ENCODE data around the gene MCC. TPM values are rescaled to one million over a fixed set of nuclear protein-coding genes. Genes with fewer than 3 reads are reported as not detected.

The MCC gene
- total RNA-seq, 3 donors from 2014 or later (not counting 1 experiment from before 2014, with no cell fraction given), result 0.68 to 1.8 (median 1.4) TPM

DNA sequence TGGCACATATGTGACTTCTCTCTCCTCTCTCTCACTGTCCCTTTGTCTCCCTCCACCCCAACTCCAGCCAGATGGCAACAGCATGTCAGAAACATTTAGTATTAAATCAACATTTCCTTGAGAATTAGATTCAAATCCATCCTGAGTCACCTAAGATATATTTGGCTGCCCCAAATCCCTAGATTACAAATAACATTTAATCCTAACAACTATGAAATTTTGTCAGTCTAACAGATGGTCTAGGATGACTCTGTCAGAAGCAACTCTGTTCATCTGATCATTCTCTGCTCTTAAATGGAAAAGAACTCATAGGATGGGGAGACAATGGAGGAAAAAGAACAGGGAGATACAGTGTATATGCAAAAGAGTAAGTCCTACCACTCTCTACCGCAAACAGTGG is 254.6 kb downstream of the MCC start:
- no peak overlapping the region for H3K4me3 Mint-ChIP-seq
- Histone ChIP-seq H3K27me3 (ENCODE audit: control insufficient read depth, insufficient read depth, low read length) (peaks cover 9% of the 10 kb centered on the region), H3K4me1 (ENCODE audit: control insufficient read depth, insufficient read depth, low read length) (no peaks in the 10 kb centered on the region), H3K9me3 (ENCODE audit: control insufficient read depth, insufficient read depth, low read length) (no peaks in the 10 kb centered on the region), H3K36me3 (ENCODE audit: control insufficient read depth, insufficient read depth, low read length) (no peaks in the 10 kb centered on the region), H3K4me3 (ENCODE audit: low read length) (no peak overlapping the region), H3K27ac (ENCODE audit: low read length) (no peak overlapping the region)
- intact Hi-C loops (cut with micrococcal nuclease), result no loop called here
- TF ChIP-seq, protein P1, sequence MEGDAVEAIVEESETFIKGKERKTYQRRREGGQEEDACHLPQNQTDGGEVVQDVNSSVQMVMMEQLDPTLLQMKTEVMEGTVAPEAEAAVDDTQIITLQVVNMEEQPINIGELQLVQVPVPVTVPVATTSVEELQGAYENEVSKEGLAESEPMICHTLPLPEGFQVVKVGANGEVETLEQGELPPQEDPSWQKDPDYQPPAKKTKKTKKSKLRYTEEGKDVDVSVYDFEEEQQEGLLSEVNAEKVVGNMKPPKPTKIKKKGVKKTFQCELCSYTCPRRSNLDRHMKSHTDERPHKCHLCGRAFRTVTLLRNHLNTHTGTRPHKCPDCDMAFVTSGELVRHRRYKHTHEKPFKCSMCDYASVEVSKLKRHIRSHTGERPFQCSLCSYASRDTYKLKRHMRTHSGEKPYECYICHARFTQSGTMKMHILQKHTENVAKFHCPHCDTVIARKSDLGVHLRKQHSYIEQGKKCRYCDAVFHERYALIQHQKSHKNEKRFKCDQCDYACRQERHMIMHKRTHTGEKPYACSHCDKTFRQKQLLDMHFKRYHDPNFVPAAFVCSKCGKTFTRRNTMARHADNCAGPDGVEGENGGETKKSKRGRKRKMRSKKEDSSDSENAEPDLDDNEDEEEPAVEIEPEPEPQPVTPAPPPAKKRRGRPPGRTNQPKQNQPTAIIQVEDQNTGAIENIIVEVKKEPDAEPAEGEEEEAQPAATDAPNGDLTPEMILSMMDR (IDR thresholded peaks at IDR 0.05), result no peak
- WGBS (ENCODE audit: insufficient coverage), result 100% methylated on average over 1 of the region's 1 CpG
- no peaks in the 10 kb centered on the region for H3K9me3 Mint-ChIP-seq
- H3K27me3 Mint-ChIP-seq (ENCODE audit: low read depth in 2 of 2), result peaks cover 16 to 62% of the 10 kb centered on the region in 2 donors
- DNase-seq (no peak), ATAC-seq (no peak)
- H3K4me1 Mint-ChIP-seq, result no peaks in the 10 kb centered on the region
- no peaks in the 10 kb centered on the region for H3K36me3 Mint-ChIP-seq
- no peak overlapping the region for H3K27ac Mint-ChIP-seq

DNA sequence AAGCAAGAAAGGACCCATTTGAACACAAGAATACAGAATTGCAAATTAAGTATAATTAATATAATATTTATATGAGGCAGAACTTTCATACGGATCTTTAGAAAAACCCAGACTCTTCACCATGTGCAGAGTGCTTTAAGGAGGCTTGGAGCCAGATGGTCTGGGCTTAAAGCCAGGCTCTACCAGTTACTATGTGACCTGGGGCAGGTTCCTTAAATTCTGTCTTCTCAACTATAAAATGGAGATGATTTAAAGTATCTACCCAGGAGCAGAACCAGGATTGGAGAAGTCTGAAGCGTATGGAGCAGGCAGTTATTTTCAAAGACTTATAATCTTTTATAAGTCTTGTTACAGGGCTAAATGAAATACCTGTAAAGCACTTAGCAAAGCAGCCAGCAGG is 255.6 kb downstream of the MCC start:
- Histone ChIP-seq H3K9me3 (ENCODE audit: control insufficient read depth, insufficient read depth, low read length) (no peaks in the 10 kb centered on the region), H3K4me3 (ENCODE audit: low read length) (no peak overlapping the region), H3K27me3 (ENCODE audit: control insufficient read depth, insufficient read depth, low read length) (peaks cover 9% of the 10 kb centered on the region), H3K36me3 (ENCODE audit: control insufficient read depth, insufficient read depth, low read length) (no peaks in the 10 kb centered on the region), H3K4me1 (ENCODE audit: control insufficient read depth, insufficient read depth, low read length) (no peaks in the 10 kb centered on the region), H3K27ac (ENCODE audit: low read length) (no peak overlapping the region)
- Mint-ChIP-seq H3K9me3 (no peaks in the 10 kb centered on the region), H3K27ac (no peak overlapping the region), H3K4me3 (no peak overlapping the region), H3K27me3 (ENCODE audit: low read depth in 2 of 2) (peaks cover 19 to 55% of the 10 kb centered on the region in 2 donors), H3K36me3 (no peaks in the 10 kb centered on the region), H3K4me1 (no peaks in the 10 kb centered on the region)
- no peak for DNase-seq
- intact Hi-C loops (cut with micrococcal nuclease), result no loop called here
- TF ChIP-seq, protein P1 (IDR thresholded peaks at IDR 0.05), result no peak
- WGBS (ENCODE audit: insufficient coverage), result 80% methylated on average over 1 of the region's 2 CpGs
- ATAC-seq, result no peak

DNA sequence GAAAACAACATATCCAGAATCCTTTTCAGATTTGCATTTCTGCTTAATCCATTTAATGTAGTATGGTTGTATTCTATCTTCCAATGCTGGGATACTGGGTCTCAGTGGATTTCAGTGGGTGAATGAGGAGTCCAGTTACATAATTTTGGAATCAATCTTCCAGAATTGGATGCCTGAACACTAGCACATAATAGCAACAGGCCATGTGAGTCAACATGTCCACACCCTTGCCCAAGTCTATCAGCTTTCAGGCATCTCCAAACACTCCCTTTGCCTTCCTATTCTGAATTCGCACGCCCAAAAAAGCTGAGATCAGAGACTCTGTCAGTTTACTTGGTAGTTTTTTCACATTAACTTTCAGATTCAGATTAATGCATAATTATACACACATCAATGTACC is 256.0 kb downstream of the MCC start:
- DNase-seq (no peak), ATAC-seq (no peak)
- no peak overlapping the region for H3K4me3 ChIP-seq (ENCODE audit: low read length)
- TF ChIP-seq, protein P1 (IDR thresholded peaks at IDR 0.05), result no peak
- H3K36me3 Mint-ChIP-seq, result no peaks in the 10 kb centered on the region
- H3K27ac Mint-ChIP-seq, result no peak overlapping the region
- no peaks in the 10 kb centered on the region for H3K9me3 Mint-ChIP-seq
- 73% methylated on average over 2 of the region's 2 CpGs for WGBS (ENCODE audit: insufficient coverage)
- H3K4me1 ChIP-seq (ENCODE audit: control insufficient read depth, insufficient read depth, low read length), result no peaks in the 10 kb centered on the region
- H3K27me3 Mint-ChIP-seq (ENCODE audit: low read depth in 2 of 2), result peaks cover 18 to 52% of the 10 kb centered on the region in 2 donors
- H3K36me3 ChIP-seq (ENCODE audit: control insufficient read depth, insufficient read depth, low read length), result no peaks in the 10 kb centered on the region
- H3K4me1 Mint-ChIP-seq, result no peaks in the 10 kb centered on the region
- intact Hi-C loops (cut with micrococcal nuclease), result no loop called here
- peaks cover 9% of the 10 kb centered on the region for H3K27me3 ChIP-seq (ENCODE audit: control insufficient read depth, insufficient read depth, low read length)
- H3K9me3 ChIP-seq (ENCODE audit: control insufficient read depth, insufficient read depth, low read length), result no peaks in the 10 kb centered on the region
- no peak overlapping the region for H3K4me3 Mint-ChIP-seq
- no peak overlapping the region for H3K27ac ChIP-seq (ENCODE audit: low read length)

DNA sequence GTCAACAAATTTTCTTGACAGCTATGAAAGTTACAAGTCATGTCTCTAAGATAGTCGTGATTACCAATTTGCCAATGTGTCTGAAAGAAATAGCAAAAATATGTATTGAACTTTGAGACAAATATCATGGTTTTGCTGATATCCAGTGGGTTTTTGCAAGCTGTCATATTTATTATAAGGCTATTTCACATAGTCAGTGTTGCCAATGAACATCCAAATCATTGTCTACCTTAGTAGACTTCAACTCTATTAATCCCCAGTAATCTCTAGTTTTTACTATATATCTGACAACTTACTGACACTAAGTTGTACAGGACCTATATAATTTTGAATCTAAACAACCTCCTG is 256.6 kb downstream of the MCC start:
- TF ChIP-seq, protein P1 (IDR thresholded peaks at IDR 0.05), result no peak
- DNase-seq, result no peak
- Histone ChIP-seq H3K9me3 (ENCODE audit: control insufficient read depth, insufficient read depth, low read length) (no peaks in the 10 kb centered on the region), H3K36me3 (ENCODE audit: control insufficient read depth, insufficient read depth, low read length) (no peaks in the 10 kb centered on the region), H3K4me3 (ENCODE audit: low read length) (no peak overlapping the region), H3K27me3 (ENCODE audit: control insufficient read depth, insufficient read depth, low read length) (peaks cover 9% of the 10 kb centered on the region), H3K4me1 (ENCODE audit: control insufficient read depth, insufficient read depth, low read length) (no peaks in the 10 kb centered on the region), H3K27ac (ENCODE audit: low read length) (no peak overlapping the region)
- intact Hi-C loops (cut with micrococcal nuclease), result no loop called here
- Mint-ChIP-seq H3K27ac (no peak overlapping the region), H3K9me3 (no peaks in the 10 kb centered on the region), H3K4me3 (no peak overlapping the region), H3K27me3 (ENCODE audit: low read depth in 2 of 2) (peaks cover 17 to 50% of the 10 kb centered on the region in 2 donors), H3K36me3 (no peaks in the 10 kb centered on the region), H3K4me1 (no peaks in the 10 kb centered on the region)
- 82% methylated on average over 1 of the region's 1 CpG for WGBS (ENCODE audit: insufficient coverage)
- ATAC-seq, result no peak

Data from natural killer cell (primary cell).